ENCODE results near the gene TLCD1.

The TLCD1 gene

DNA sequence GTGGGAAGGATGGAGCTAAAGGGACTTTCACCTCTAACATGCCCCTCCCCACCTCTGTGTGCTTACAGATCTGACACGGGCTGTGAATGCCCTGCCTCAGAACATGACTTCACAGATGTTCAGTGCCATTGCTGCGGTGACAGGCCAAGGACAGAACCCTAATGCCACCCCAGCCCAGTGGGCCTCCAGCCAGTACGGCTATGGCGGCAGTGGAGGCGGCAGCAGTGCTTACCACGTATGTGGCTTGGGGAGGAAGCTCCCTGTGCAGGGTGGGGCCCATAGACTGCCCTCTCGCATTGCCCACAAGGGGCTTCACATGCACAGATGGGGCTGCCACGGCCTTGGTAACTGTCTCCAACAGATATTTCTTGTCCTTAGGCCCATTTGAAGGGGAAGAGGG lies 25.8 kb downstream of the TLCD1 start:
- Histone ChIP-seq H3K36me3 (ENCODE audit: control insufficient read depth in 2 of 2, insufficient read depth in 1 of 2, low read length in 2 of 2) (peaks cover 28 to 98% of the 10 kb centered on the region in 2 experiments), H3K9me3 (ENCODE audit: control insufficient read depth, insufficient read depth, low read depth, low read length) (no peaks in the 10 kb centered on the region), H3K27ac (ENCODE audit: extremely low read depth, low read depth, low read length) (no peak overlapping the region), H3K4me1 (ENCODE audit: control insufficient read depth, insufficient read depth, low read length) (no peaks in the 10 kb centered on the region), H3K4me3 (ENCODE audit: low read depth, low read length) (no peak overlapping the region)
- ChIA-PET POLR2A (interaction anchor here (2.6 kb wide), 1 partner anchor 11 kb away, joined by 17 read pairs; the partner anchor contains the start of gene PROCA1), CTCF (interaction anchor here (0.5 to 0.7 kb wide), 3 partner anchors 142 to 1416 kb away, joined by 3 read pairs; partner anchors contain the start of gene FAM222B)
- TF ChIP-seq ZFHX2 (tag by site-specific recombination; conservative IDR thresholded peaks at IDR 0.05) (no peak), YY1 (tag by site-specific recombination; IDR thresholded peaks at IDR 0.05) (no peak), ZNF23 (tag by site-specific recombination; IDR thresholded peaks at IDR 0.05; ENCODE audit: borderline replicate concordance) (no peak), ZNF26 (tag by site-specific recombination; IDR thresholded peaks at IDR 0.05) (no peak), REPIN1 (tag by site-specific recombination; IDR thresholded peaks at IDR 0.05; ENCODE audit: low read depth) (no peak), ZNF354C (tag by site-specific recombination; IDR thresholded peaks at IDR 0.05; ENCODE audit: borderline replicate concordance, low read depth) (no peak), ZNF155 (tag by site-specific recombination; IDR thresholded peaks at IDR 0.05) (no peak), BCL11B (tag by site-specific recombination; IDR thresholded peaks at IDR 0.05; ENCODE audit: low read depth) (no peak), FEZF1 (tag by site-specific recombination; IDR thresholded peaks at IDR 0.05) (no peak), HOXD13 (CRISPR knock-in tag; IDR thresholded peaks at IDR 0.05; ENCODE audit: borderline replicate concordance) (no peak), ZNF600 (tag by site-specific recombination; IDR thresholded peaks at IDR 0.05) (no peak), HOXC10 (CRISPR knock-in tag; IDR thresholded peaks at IDR 0.05) (no peak), CTCF (tag by site-specific recombination; IDR thresholded peaks at IDR 0.05) (no peak), ZNF223 (tag by site-specific recombination; IDR thresholded peaks at IDR 0.05) (no peak)
- TF ChIP-seq, protein P1, sequence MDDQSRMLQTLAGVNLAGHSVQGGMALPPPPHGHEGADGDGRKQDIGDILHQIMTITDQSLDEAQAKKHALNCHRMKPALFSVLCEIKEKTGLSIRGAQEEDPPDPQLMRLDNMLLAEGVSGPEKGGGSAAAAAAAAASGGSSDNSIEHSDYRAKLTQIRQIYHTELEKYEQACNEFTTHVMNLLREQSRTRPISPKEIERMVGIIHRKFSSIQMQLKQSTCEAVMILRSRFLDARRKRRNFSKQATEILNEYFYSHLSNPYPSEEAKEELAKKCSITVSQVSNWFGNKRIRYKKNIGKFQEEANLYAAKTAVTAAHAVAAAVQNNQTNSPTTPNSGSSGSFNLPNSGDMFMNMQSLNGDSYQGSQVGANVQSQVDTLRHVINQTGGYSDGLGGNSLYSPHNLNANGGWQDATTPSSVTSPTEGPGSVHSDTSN (CRISPR knock-in tag; IDR thresholded peaks at IDR 0.05): no peak
- TF ChIP-seq, protein P2, sequence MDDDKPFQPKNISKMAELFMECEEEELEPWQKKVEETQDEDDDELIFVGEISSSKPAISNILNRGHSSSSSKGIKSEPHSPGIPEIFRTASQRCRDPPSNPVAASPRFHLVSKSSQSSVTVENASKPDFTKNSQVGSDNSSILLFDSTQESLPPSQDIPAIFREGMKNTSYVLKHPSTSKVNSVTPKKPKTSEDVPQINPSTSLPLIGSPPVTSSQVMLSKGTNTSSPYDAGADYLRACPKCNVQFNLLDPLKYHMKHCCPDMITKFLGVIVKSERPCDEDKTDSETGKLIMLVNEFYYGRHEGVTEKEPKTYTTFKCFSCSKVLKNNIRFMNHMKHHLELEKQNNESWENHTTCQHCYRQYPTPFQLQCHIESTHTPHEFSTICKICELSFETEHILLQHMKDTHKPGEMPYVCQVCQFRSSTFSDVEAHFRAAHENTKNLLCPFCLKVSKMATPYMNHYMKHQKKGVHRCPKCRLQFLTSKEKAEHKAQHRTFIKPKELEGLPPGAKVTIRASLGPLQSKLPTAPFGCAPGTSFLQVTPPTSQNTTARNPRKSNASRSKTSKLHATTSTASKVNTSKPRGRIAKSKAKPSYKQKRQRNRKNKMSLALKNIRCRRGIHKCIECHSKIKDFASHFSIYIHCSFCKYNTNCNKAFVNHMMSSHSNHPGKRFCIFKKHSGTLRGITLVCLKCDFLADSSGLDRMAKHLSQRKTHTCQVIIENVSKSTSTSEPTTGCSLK (tag by site-specific recombination; IDR thresholded peaks at IDR 0.05): no peak

DNA sequence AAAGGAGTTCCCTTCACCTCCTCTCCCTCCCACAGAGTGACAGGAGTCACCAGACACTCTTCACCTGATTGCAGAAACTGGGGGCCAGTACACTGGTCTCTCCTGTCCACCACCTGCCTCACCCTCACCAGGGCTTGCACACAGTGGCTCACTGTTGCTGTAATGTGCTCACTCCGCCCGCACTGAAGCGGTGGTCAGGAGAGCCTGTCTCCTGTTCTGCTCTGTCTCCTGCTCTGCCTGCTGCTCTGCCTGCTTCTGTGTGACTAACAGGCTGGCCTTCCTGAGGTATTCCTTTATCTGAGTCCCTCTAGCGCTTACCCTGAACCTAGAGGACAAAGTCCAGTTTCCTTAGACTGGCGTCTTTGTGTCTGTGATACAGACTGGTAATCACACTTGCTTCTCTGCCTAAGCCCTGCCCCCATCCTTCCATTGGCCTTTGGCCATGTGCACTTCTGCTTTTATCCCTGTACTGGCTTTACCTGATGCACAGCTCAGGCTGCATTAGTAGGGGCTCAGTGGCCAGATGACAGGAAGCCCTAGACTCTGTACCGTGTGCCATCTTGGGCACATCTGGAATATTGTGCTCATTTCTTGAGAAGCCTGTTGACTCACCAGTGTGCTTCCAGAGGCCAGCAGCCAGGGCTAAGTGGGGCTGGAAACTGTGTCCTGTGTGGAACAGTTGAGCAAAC lies 27.6 kb downstream of the TLCD1 start:
- Histone ChIP-seq H3K4me1 (ENCODE audit: control insufficient read depth, insufficient read depth, low read length) (no peaks in the 10 kb centered on the region), H3K4me3 (ENCODE audit: low read depth, low read length) (no peak overlapping the region), H3K36me3 (ENCODE audit: control insufficient read depth in 2 of 2, insufficient read depth in 1 of 2, low read length in 2 of 2) (peaks cover 39 to 100% of the 10 kb centered on the region in 2 experiments), H3K27ac (ENCODE audit: extremely low read depth, low read depth, low read length) (no peak overlapping the region), H3K9me3 (ENCODE audit: control insufficient read depth, insufficient read depth, low read depth, low read length) (no peaks in the 10 kb centered on the region)
- TF ChIP-seq ZNF600 (tag by site-specific recombination; IDR thresholded peaks at IDR 0.05) (0 out of 2 replicates have a peak, but pooled peaks have one; percentile 46), ZNF133 (tag by site-specific recombination; IDR thresholded peaks at IDR 0.05) (no peak)
- ChIA-PET POLR2A (interaction anchor here (1.0 kb wide), 1 partner anchor 13 kb away, joined by 3 read pairs; the partner anchor contains the start of gene PROCA1), CTCF (interaction anchor here (0.8 kb wide), 1 partner anchor 51 kb away, joined by 5 read pairs; no protein-coding TSS in a partner anchor)
